C4-2B (cell line): ENCODE results near the gene ZNF22.
A peak's percentile ranks its signal among the peaks of the same experiment; 100 is the strongest.

Experiments used
- H3K27ac ChIP-seq: fragments of 450-650 bp; 2 replicates; pipeline ENCODE4 v1.5.1; 2017
- ZFX ChIP-seq: fragments of 450-650 bp; IDR thresholded peaks from 2 replicates; pipeline ENCODE4 v1.6.1; 2017
- TF ChIP-seq, protein P1 (sequence below): fragments of 450-650 bp; conservative IDR thresholded peaks from 2 replicates; pipeline ENCODE4 v1.5.1; 2017; ENCODE audit warnings: mild to moderate bottlenecking

Gene ZNF22

DNA sequence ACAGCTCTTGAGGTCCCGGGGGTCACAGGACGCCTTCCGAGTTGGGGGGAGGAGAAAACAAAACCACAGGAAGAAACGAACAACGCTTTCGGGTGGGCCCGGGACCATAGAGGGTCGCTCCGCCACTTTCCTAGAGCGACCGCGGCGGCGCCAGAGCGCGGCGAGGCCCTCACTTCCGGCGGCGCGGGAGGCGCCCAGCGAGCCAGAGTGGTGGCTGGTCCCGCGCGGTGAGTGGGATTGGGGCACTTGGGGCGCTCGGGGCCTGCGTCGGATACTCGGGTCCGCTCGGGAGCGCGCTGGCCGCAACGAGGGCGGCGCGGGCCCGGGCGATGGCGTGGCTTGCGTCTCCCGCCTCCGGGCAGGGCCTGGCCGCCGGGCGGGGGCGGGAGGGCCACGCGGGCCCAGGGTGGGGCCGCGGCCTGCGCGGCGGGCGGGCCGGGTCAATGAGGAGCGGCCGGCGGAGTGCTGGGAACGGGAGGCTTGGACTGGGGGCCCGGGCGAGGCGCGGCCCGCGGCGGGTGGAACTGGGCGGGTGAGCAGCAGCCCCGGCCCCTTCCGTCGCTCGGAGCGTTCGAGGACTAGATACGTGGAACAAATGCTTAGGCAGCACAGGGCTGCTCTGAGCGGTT, at the start of gene ZNF22:
Gene ZNF22, plus strand, starts transcription at position 172 of the 629 bp plus-strand sequence. CDS start 2,446 bp downstream, outside the sequence.
- TF ChIP-seq ZFX: peak; percentile 81
- TF ChIP-seq, protein P1, sequence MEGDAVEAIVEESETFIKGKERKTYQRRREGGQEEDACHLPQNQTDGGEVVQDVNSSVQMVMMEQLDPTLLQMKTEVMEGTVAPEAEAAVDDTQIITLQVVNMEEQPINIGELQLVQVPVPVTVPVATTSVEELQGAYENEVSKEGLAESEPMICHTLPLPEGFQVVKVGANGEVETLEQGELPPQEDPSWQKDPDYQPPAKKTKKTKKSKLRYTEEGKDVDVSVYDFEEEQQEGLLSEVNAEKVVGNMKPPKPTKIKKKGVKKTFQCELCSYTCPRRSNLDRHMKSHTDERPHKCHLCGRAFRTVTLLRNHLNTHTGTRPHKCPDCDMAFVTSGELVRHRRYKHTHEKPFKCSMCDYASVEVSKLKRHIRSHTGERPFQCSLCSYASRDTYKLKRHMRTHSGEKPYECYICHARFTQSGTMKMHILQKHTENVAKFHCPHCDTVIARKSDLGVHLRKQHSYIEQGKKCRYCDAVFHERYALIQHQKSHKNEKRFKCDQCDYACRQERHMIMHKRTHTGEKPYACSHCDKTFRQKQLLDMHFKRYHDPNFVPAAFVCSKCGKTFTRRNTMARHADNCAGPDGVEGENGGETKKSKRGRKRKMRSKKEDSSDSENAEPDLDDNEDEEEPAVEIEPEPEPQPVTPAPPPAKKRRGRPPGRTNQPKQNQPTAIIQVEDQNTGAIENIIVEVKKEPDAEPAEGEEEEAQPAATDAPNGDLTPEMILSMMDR: no peak
- peak within 1 kb of the TSS; percentile 82 for H3K27ac ChIP-seq

DNA sequence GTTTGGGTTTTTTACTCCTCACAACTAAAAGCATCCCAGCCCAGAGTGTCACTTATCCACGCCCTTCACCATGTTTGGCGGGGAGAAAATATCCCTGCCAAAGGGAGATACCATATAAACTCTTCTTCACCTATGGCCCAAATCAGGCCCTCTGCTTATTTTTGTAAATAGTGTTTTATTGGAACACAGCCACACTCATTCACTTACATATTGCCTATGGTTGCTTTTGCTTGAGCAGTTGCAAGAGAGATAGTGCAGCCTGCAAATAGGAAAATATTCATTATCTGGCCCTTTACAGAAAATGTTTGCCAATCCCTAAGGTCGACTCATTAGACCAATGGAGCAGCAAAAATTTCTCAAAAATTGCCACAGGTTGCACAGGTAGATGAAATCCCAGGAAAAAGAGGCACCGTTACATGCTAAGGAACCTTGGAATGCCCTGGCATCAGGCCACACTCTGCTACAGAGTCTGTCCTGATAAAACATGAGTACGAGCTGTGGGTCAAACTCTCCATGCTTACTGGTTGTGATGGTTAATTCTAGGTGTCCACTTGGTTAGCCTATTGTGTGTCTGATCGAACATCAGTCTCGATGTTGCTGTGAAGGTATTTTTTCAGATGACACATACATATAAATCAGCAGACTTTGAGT, 49.0 kb upstream of the ZNF22 start:
- no peak for TF ChIP-seq ZFX
- TF ChIP-seq, protein P1: no peak
- no peak overlapping the region for H3K27ac ChIP-seq

DNA sequence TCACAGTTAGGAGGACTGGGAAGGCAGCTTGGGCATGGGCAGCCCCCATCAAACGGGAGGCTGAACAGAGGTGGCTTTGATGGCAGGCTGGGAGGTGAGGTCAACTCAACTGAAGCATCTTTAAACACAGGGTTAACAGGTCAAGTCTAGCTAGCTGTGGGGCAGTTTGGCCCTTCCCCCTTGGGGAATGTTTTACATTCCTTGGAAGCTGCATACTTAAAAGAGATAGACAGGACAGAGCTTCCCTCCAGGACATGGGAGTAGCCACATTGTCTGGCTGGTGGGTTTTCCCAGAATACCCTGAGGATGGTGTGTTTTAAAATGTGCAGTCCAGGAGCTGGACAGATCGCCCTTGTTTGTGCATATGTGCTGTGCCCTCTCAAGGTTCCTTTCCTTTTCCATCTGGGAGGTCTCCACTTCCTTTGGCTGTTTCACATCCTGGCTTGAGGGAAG, 47.9 kb upstream of the ZNF22 start:
- TF ChIP-seq ZFX: no peak
- TF ChIP-seq, protein P1: no peak
- no peak overlapping the region for H3K27ac ChIP-seq

DNA sequence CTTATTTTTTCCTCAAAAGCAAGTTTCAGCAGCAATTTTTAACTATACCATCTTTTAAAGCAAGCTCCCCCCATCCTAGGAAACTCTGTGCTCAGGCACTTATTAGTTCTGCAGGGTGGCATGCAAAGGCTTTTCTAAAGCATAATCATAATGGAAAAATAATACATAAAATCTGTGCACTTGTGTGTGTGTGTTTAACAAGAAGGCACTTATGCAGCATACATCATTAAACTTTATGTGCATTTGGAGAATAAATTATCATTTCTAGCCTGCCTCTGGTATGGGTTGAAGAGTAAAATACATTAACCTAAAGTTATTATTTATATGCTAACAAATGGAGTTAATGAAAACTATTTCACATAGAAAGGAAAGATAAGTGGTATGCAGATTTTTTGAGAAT, 46.7 kb upstream of the ZNF22 start:
- TF ChIP-seq, protein P1: no peak
- TF ChIP-seq ZFX: no peak
- no peak overlapping the region for H3K27ac ChIP-seq

DNA sequence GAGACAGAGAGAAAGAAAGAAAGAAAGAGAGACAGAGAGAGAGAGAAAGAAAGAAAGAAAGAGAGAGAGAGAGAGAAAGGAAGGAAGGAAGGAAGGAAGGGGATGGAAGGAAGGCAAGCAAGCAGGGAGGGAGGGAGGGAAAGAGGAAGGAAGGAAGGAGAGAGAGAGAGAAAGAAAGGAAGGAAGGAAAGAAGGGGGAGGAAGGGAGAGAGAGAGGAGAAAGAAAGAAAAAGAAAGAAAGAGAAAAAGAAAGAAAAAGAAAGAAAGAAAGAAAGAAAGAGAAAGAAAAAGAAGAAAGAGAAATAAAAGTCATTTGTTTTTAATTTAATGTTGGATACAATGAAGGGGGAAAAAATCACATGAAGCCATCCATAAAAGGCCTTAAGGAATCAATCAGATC, 45.8 kb upstream of the ZNF22 start:
- no peak for TF ChIP-seq ZFX
- TF ChIP-seq, protein P1: no peak
- H3K27ac ChIP-seq: no peak overlapping the region

DNA sequence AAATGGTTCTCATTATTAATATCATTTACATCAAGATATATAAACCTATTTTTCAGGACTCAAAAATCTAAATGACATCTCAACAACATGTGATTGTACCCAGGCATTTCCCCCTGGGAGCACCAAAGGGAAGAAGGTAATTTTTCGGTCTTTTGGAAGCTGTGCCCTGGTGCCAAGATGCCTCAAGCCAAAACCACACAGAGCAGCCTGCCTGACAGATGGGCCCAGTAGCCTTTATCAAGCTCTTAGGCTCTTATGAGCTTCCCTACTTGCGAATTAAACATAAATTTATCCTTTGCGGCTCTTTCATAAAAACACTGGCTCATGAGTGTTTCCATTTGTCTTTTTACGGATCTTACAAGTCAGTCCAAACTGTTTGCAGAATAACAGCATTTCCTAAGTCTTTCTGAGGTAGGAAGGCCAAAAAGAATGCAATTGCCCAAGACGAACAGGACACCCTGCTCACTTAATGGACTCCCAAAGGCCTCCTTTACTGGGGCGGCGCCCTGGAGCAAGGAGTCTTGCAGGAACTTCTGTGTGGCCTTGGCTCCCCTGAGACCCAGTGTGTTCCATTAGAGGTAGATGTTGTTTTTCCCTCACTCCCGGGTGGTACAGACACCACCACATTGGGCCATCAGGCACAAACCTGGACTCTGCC, 45.2 kb upstream of the ZNF22 start:
- no peak for TF ChIP-seq ZFX
- TF ChIP-seq, protein P1: no peak
- H3K27ac ChIP-seq: no peak overlapping the region

DNA sequence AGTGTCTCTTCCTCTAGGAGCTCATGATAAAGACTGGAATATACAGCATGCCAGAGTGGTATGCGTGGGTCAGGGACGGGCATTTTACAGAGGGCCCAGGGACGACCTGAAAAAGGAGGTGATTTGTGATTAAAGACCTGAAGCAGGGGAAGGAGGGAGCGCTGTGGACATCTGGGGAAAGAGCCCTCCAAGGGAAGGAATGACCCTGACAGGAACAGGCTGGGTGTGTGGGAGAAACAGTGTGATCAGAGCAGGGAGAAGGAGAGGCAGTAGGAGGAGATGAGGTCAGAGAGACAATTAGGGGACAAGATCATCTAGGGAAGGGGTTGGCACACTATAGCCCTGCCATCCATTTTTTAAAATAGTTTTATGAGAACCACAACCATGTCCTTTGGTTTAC, 44.5 kb upstream of the ZNF22 start:
- no peak overlapping the region for H3K27ac ChIP-seq
- TF ChIP-seq ZFX: no peak
- TF ChIP-seq, protein P1: no peak
